CD8-positive, alpha-beta memory T cell (primary cell): ENCODE data around the gene MLH1. TPM values are rescaled to one million over a fixed set of nuclear protein-coding genes. Genes with fewer than 3 reads are reported as not detected.
"Not testable (repeated sequence)": the region's sequence is repeated elsewhere in the genome, so short reads cannot be mapped to it uniquely, and the experiment has no call there.

ENCODE experiments used
- CTCF ChIA-PET: fragments of 350-600 bp; sonication (Branson Sonifier 250); formaldehyde crosslinking; loops from one replicate; lab custom pipeline; 2021; ENCODE audit warnings: antibody characterized with exemption; lab: Charles Lee
- POLR2A ChIA-PET: fragments of 350-600 bp; sonication (Branson Sonifier 250); formaldehyde crosslinking; loops from one replicate; lab custom pipeline; 2021; ENCODE audit warnings: antibody characterized with exemption; lab: Charles Lee
- DNase-seq, 5 donors: peaks; one replicate each; pipeline versions ENCODE4 v3.0.0 to v3.0.0-alpha.2; 2020 to 2022; ENCODE audit warnings: mixed read lengths in 1 of 5
- H3K27ac ChIP-seq: one replicate; pipeline ENCODE4 v1.7.0; 2013; ENCODE audit warnings: low read depth, mild to moderate bottlenecking, low read length, moderate library complexity
- H3K27me3 ChIP-seq: 2 replicates; pipeline ENCODE4 v1.7.0; 2013; ENCODE audit warnings: low read length, mild to moderate bottlenecking; ENCODE audit not compliant: insufficient read depth, poor library complexity, severe bottlenecking
- H3K36me3 ChIP-seq: 2 replicates; pipeline ENCODE4 v1.7.0; 2013; ENCODE audit warnings: mild to moderate bottlenecking, low read length, moderate library complexity; ENCODE audit not compliant: insufficient read depth
- H3K4me1 ChIP-seq: 2 replicates; pipeline ENCODE4 v1.7.0; 2013; ENCODE audit warnings: mild to moderate bottlenecking, low read length, moderate library complexity; ENCODE audit not compliant: insufficient read depth
- H3K4me3 ChIP-seq: 2 replicates; pipeline ENCODE4 v1.7.0; 2013; ENCODE audit warnings: mild to moderate bottlenecking, low read length
- H3K9me3 ChIP-seq: 2 replicates; pipeline ENCODE4 v1.7.0; 2013; ENCODE audit warnings: mild to moderate bottlenecking, low read length
- H3K27ac Mint-ChIP-seq, 8 donors: one replicate each; pipeline ENCODE4 v1.8.0; 2020 to 2021; ENCODE audit warnings: mixed read lengths in 8 of 8, mild to moderate bottlenecking in 6 of 8, inconsistent platforms in 3 of 8, moderate library complexity in 3 of 8
- H3K27me3 Mint-ChIP-seq, 2 donors: one replicate each; pipeline ENCODE4 v1.8.0; 2020 to 2021; ENCODE audit warnings: mixed read lengths in 2 of 2, mild to moderate bottlenecking in 1 of 2, moderate library complexity in 1 of 2
- H3K36me3 Mint-ChIP-seq, 3 donors: one replicate each; pipeline ENCODE4 v1.8.0; 2020 to 2021; ENCODE audit warnings: mixed read lengths in 3 of 3, inconsistent platforms in 1 of 3, mild to moderate bottlenecking in 1 of 3
- H3K4me1 Mint-ChIP-seq, 3 donors: one replicate each; pipeline ENCODE4 v1.8.0; 2020 to 2021; ENCODE audit warnings: mixed read lengths in 3 of 3, inconsistent platforms in 1 of 3, mild to moderate bottlenecking in 1 of 3
- H3K4me3 Mint-ChIP-seq, 7 donors: one replicate each; pipeline ENCODE4 v1.8.0; 2020 to 2021; ENCODE audit warnings: mixed read lengths in 7 of 7, mild to moderate bottlenecking in 6 of 7, moderate library complexity in 4 of 7, inconsistent platforms in 2 of 7
- H3K9me3 Mint-ChIP-seq, 5 donors: one replicate each; pipeline ENCODE4 v1.8.0; 2020 to 2022; ENCODE audit warnings: mixed read lengths in 5 of 5, mild to moderate bottlenecking in 3 of 5, moderate library complexity in 2 of 5, inconsistent platforms in 1 of 5
- polyA plus RNA-seq: library from polyadenylated mRNA; unstranded; fragments of 300-500 nt; fragmentation: Illumina TruSeq; gene quantifications from one replicate; pipeline ENCODE4 v1.2.3, GENCODE V29; 2021
- total RNA-seq, 2 experiments: library from RNA; stranded (reverse); gene quantifications; one replicate each; pipeline ENCODE4 v1.2.3, GENCODE V29; 2021

Gene MLH1
- total and polyA plus RNA-seq, 3 experiments from 2014 or later, result 19.5 to 73.2 (median 66.4) TPM

DNA sequence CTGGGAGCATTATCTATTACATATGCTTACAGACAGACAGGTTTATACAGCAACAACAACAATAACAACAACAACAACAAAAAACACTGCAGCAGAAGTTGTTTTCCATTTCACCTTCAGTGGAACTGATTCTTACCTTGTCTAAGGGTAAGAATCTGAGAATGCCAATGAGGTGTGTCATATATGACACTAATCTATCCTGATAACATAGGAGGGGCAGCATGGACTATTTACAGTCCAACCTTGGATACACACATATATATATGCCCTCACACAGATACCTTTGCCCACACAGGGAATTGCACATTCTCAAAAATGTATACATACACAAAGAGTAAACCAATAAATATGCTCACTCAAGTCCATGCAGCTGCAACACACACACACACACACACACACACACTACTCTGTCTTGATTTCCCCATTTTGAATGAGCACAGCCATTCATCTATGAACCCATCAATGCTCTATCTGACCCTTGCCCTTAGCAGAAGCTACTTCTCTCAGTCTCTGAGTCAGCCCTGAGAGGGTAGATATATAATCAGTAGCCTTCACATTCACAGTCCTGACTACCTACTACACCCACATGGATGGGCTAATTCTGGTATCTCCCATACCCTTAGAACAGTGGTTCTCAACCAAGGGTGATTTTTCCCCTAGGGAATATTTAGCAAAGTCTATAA is 38.7 kb upstream of the MLH1 start:
- no peak overlapping the region for H3K4me3 ChIP-seq
- Mint-ChIP-seq H3K27me3 (no peaks in the 10 kb centered on the region), H3K27ac (peak overlapping the region in 1 of 8 donors; percentile 2), H3K36me3 (no peaks in the 10 kb centered on the region), H3K4me1 (peaks cover 8 to 16% (median 11%) of the 10 kb centered on the region in 3 donors), H3K9me3 (no peaks in the 10 kb centered on the region), H3K4me3 (no peak overlapping the region)
- ChIA-PET CTCF (interaction anchor here (1.4 to 1.7 kb wide), 2 partner anchors 10 to 11 kb away, joined by 3 to 4 read pairs; partner anchors contain the start of gene TRANK1), POLR2A (no interaction called here)
- no peaks in the 10 kb centered on the region for H3K9me3 ChIP-seq
- no peak for DNase-seq
- H3K27me3 ChIP-seq, result no peaks in the 10 kb centered on the region
- no peaks in the 10 kb centered on the region for H3K36me3 ChIP-seq
- H3K27ac ChIP-seq, result no peak overlapping the region
- H3K4me1 ChIP-seq, result no peaks in the 10 kb centered on the region

DNA sequence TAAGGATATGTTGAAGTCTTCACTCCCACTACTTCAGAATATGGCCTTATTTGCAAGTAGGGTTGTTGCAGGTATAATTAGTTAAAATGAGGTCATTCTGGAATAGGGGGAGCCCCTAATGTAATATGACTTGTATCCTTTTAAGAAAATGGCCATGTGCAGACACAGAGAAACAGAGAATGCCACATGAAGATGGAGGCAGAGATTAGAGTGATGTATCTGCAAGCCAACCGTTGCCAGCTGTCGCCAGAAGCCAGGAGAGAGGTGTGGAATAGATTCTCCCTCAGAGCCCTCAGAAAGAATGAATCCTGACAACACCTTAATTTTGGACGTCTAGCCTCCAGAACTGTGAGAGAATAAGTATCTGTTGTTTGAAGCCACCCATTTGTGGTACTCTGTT is 37.2 kb upstream of the MLH1 start:
- no peaks in the 10 kb centered on the region for H3K36me3 ChIP-seq
- no peak overlapping the region for H3K4me3 ChIP-seq
- no peaks in the 10 kb centered on the region for H3K9me3 Mint-ChIP-seq
- ChIA-PET POLR2A (interaction anchor here (0.6 kb wide), 1 partner anchor 39 kb away, joined by 4 read pairs; no protein-coding TSS in a partner anchor), CTCF (interaction anchor here (0.6 to 4.0 kb wide), 3 partner anchors 34 to 223 kb away, joined by 3 to 18 read pairs (median 3); no protein-coding TSS in a partner anchor)
- no peaks in the 10 kb centered on the region for H3K27me3 ChIP-seq
- no peaks in the 10 kb centered on the region for H3K27me3 Mint-ChIP-seq
- no peaks in the 10 kb centered on the region for H3K36me3 Mint-ChIP-seq
- H3K4me1 Mint-ChIP-seq, result peaks cover 8 to 16% (median 11%) of the 10 kb centered on the region in 3 donors
- H3K27ac ChIP-seq, result peak overlapping the region; percentile 68
- DNase-seq, result no peak
- no peaks in the 10 kb centered on the region for H3K4me1 ChIP-seq
- no peaks in the 10 kb centered on the region for H3K9me3 ChIP-seq
- H3K27ac Mint-ChIP-seq, result peak overlapping the region in 1 of 8 donors; percentile 41
- no peak overlapping the region for H3K4me3 Mint-ChIP-seq

DNA sequence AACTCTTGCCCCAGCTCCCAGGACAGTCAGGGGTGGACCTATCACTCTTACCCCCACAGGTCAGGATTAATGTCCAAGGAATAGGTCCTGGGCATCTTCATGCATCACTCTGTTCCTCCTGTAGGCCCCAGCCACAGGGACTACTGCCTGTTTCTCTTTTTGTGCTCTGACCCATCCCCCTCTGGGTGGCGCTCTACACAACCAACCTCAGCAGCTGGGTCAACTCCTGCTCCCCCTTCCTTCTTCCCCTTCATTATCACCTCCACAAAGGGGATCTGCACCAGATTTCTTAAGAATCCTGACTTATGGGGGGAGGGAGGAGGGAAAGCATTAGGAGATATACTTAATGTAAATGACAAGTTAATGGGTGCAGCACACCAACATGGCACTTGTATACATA is 36.3 kb upstream of the MLH1 start:
- H3K27me3 Mint-ChIP-seq, result no peaks in the 10 kb centered on the region
- H3K4me1 Mint-ChIP-seq, result peaks cover 8 to 16% (median 11%) of the 10 kb centered on the region in 3 donors
- peak overlapping the region; percentile 68 for H3K27ac ChIP-seq
- no peaks in the 10 kb centered on the region for H3K36me3 Mint-ChIP-seq
- H3K9me3 Mint-ChIP-seq, result no peaks in the 10 kb centered on the region
- no peak overlapping the region for H3K4me3 ChIP-seq
- H3K36me3 ChIP-seq, result no peaks in the 10 kb centered on the region
- H3K27me3 ChIP-seq, result no peaks in the 10 kb centered on the region
- H3K4me1 ChIP-seq, result no peaks in the 10 kb centered on the region
- ChIA-PET CTCF (interaction anchor here (1.3 to 4.0 kb wide), 7 partner anchors 7 to 86 kb away, joined by 3 to 22 read pairs (median 12); partner anchors contain the start of genes EPM2AIP1 and MLH1), POLR2A (no interaction called here)
- no peaks in the 10 kb centered on the region for H3K9me3 ChIP-seq
- peak overlapping the region in 3 of 8 donors; percentile 43 to 87 (median 49) for H3K27ac Mint-ChIP-seq
- no peak for DNase-seq
- H3K4me3 Mint-ChIP-seq, result no peak overlapping the region

DNA sequence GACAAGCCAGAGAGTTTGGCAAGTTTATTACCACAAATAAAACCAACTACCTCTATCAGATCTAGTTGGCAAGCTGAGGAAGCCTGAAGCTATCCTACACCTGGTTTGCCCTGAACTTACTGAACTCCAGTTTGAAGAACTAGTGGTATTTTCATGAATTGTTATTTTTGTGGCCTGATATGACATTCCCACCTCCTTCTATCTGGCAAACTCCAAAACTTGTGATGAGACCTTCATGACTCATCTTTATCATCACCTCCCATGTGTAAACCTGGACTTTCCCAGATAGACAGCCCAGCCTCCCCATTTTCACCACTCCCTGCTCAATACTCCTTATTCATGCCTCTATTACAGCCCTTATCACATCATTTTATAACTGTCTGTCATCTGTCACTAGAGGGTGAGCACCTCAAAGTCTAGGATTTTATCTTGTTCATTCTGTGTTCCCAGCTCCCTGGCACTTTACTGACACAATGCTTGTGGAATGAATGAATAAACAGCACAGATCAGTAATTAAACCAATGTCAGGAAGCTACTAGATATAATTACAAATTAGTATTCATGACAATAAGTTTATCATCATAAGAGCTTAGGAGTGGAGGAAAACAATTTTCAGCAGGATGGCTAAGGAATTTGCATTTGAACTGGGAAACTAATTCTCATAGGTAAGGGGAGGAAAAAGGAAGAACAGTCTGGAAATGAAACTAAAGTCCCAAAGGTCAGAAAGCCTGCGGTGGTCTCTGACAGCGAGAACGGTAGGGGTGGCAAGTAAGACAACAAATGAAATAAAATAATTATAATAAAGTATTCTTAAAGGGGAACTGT is 35.2 kb upstream of the MLH1 start:
- POLR2A ChIA-PET, result interaction anchor here (0.5 to 1.6 kb wide), 7 partner anchors 14 to 115 kb away, joined by 3 to 8 read pairs (median 4); partner anchors contain the start of genes EPM2AIP1, MLH1 and TRANK1
- Mint-ChIP-seq H3K36me3 (no peaks in the 10 kb centered on the region), H3K27ac (peak overlapping the region; percentile 26 to 75 (median 55)), H3K9me3 (no peaks in the 10 kb centered on the region), H3K4me3 (peak overlapping the region in 3 of 7 donors; percentile 23 to 70 (median 35)), H3K27me3 (no peaks in the 10 kb centered on the region), H3K4me1 (peaks cover 8 to 16% (median 11%) of the 10 kb centered on the region in 3 donors)
- CTCF ChIA-PET, result interaction anchor here (0.6 to 4.0 kb wide), 44 partner anchors 8 to 258 kb away, joined by 3 to 22 read pairs (median 4); partner anchors contain the start of genes EPM2AIP1, MLH1 and TRANK1
- no peaks in the 10 kb centered on the region for H3K27me3 ChIP-seq
- no peak for DNase-seq
- no peak overlapping the region for H3K4me3 ChIP-seq
- peak overlapping the region; percentile 68 for H3K27ac ChIP-seq
- H3K9me3 ChIP-seq, result no peaks in the 10 kb centered on the region
- H3K36me3 ChIP-seq, result no peaks in the 10 kb centered on the region
- no peaks in the 10 kb centered on the region for H3K4me1 ChIP-seq

DNA sequence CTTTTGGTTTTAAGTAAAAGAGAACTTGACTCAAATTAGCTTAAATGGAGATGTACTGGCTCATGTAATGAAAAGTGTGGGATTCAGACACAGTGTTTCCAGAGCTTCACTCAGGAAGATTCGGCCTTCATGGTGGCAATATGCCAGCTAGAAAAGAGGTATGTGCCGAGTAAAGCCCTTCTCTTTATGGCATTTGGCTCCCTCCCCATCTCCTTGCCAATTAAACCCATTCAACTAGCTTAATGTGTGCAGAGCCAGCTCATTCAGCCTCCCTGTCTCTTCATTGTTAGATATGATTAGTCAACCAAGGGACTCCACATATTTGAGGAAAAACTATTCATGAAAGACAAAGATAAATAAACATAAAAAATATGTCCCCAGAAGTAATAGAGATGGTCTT is 33.5 kb upstream of the MLH1 start:
- Histone ChIP-seq H3K27ac (no peak overlapping the region), H3K9me3 (no peaks in the 10 kb centered on the region), H3K36me3 (no peaks in the 10 kb centered on the region), H3K4me1 (no peaks in the 10 kb centered on the region), H3K4me3 (no peak overlapping the region), H3K27me3 (no peaks in the 10 kb centered on the region)
- Mint-ChIP-seq H3K4me1 (peaks cover 8 to 16% (median 11%) of the 10 kb centered on the region in 3 donors), H3K9me3 (no peaks in the 10 kb centered on the region), H3K27ac (no peak overlapping the region), H3K4me3 (no peak overlapping the region), H3K36me3 (peaks cover 0 to under 1% (median 0%) of the 10 kb centered on the region in 3 donors), H3K27me3 (no peaks in the 10 kb centered on the region)
- ChIA-PET POLR2A (interaction anchor here (0.6 kb wide), 1 partner anchor 9 kb away, joined by 4 read pairs; no protein-coding TSS in a partner anchor), CTCF (interaction anchor here (0.9 to 4.0 kb wide), 11 partner anchors 9 to 226 kb away, joined by 3 to 22 read pairs (median 11); partner anchors contain the start of gene TRANK1)
- no peak for DNase-seq

DNA sequence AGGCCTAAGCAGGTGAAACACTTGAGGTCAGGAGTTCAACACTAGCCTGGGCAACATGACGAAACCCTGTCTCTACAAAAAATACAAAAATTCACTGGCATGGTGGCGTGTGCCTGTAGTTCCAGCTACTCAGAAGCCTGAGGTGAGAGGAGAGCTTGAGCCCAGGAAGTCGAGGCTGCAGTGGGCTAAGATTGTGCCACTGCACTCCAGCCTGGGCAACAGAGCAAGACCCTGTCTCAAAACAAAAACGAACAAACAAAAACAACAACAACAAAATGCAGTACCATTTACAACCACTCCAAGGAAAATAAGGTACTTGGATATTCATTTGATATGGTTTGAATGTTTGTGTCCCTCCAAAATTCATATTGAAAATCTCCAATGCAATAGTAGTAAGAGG is 32.8 kb upstream of the MLH1 start:
- Histone ChIP-seq H3K4me3 (no peak overlapping the region), H3K4me1 (no peaks in the 10 kb centered on the region), H3K9me3 (no peaks in the 10 kb centered on the region), H3K27me3 (no peaks in the 10 kb centered on the region), H3K36me3 (no peaks in the 10 kb centered on the region), H3K27ac (no peak overlapping the region)
- Mint-ChIP-seq H3K36me3 (peaks cover 0 to 1% (median 0%) of the 10 kb centered on the region in 3 donors), H3K27ac (no peak overlapping the region), H3K4me1 (peaks cover 8 to 16% (median 11%) of the 10 kb centered on the region in 3 donors), H3K27me3 (no peaks in the 10 kb centered on the region), H3K4me3 (no peak overlapping the region), H3K9me3 (no peaks in the 10 kb centered on the region)
- ChIA-PET CTCF (interaction anchor here (0.7 to 3.8 kb wide), 4 partner anchors 17 to 168 kb away, joined by 3 to 22 read pairs (median 12); partner anchors contain the start of gene TRANK1), POLR2A (no interaction called here)
- no peak for DNase-seq

DNA sequence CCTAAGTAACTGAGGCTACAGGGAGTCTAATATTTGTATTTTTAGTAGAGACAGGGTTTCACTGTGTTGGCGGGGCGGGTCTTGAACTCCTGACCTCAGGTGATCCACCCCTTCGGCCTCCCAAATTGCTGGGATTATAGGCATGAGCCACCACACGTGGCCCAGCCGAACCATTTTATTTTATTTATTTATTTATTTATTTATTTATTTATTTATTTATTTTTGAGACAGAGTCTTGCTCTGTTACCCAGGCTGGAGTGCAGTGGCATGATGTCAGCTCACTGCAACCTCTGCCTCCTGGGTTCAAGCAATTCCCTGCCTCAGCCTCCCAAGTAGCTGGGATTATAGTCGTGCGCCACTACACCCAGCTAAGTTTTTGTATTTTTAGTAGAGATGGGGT is 30.3 kb upstream of the MLH1 start:
- H3K27me3 ChIP-seq, H3K27me3 Mint-ChIP-seq, H3K4me1 Mint-ChIP-seq, H3K9me3 Mint-ChIP-seq, H3K36me3 Mint-ChIP-seq, H3K4me1 ChIP-seq, H3K27ac ChIP-seq, H3K9me3 ChIP-seq, H3K4me3 Mint-ChIP-seq, CTCF ChIA-PET, H3K36me3 ChIP-seq, DNase-seq, H3K4me3 ChIP-seq, H3K27ac Mint-ChIP-seq: not testable (repeated sequence)
- POLR2A ChIA-PET, result interaction anchor here (0.7 kb wide), 1 partner anchor 22 kb away, joined by 5 read pairs; no protein-coding TSS in a partner anchor
